Spleen (tissue), 11 donors: ENCODE measurements around the gene PAPPA2. TPM values are rescaled to one million over a fixed set of nuclear protein-coding genes. Genes with fewer than 3 reads are reported as not detected.

Experiments
- DNase-seq: peaks from one replicate; pipeline ENCODE4 v3.0.0-alpha.2; 2020
- H3K27ac ChIP-seq, 8 donors: fragments of 200-600 bp; sonication (generic) in 7 of 8; 1 replicate in 4 of 8; 2 replicates in 4 of 8; pipeline versions ENCODE4 v1.5.0 to v1.8.0; 2016 to 2021; ENCODE audit warnings: inconsistent platforms in 4 of 8, mild to moderate bottlenecking in 4 of 8, moderate library complexity in 1 of 8
- H3K27me3 ChIP-seq, 7 donors: fragments of 200-600 bp; sonication (generic) in 6 of 7; replicated peaks in 1 of 7; 1 replicate in 4 of 7; 2 replicates in 3 of 7; pipeline versions ENCODE4 v1.5.0 to v1.8.0; 2016 to 2021; ENCODE audit warnings: inconsistent platforms in 3 of 7, mild to moderate bottlenecking in 1 of 7
- H3K36me3 ChIP-seq, 6 donors: fragments of 200-600 bp; sonication (generic) in 5 of 6; 1 replicate in 4 of 6; 2 replicates in 2 of 6; pipeline versions ENCODE4 v1.5.0 to v1.8.0; 2016 to 2021; ENCODE audit warnings: inconsistent platforms in 2 of 6
- H3K4me1 ChIP-seq, 6 donors: fragments of 200-600 bp; sonication (generic) in 5 of 6; 1 replicate in 3 of 6; 2 replicates in 3 of 6; pipeline versions ENCODE4 v1.5.0 to v1.8.0; 2016 to 2021; ENCODE audit warnings: inconsistent platforms in 3 of 6
- H3K4me3 ChIP-seq, 8 donors: fragments of 200-600 bp; sonication (generic) in 7 of 8; 1 replicate in 4 of 8; 2 replicates in 4 of 8; pipeline versions ENCODE4 v1.5.0 to v1.8.0; 2016 to 2021; ENCODE audit warnings: inconsistent platforms in 4 of 8, mild to moderate bottlenecking in 4 of 8, moderate library complexity in 2 of 8
- H3K9me3 ChIP-seq, 8 donors: fragments of 200-600 bp; sonication (generic) in 7 of 8; 1 replicate in 4 of 8; 2 replicates in 4 of 8; pipeline versions ENCODE4 v1.5.0 to v1.8.0; 2016 to 2021; ENCODE audit warnings: inconsistent platforms in 4 of 8
- POLR2A ChIP-seq, 3 donors: fragments of 450-650 bp; IDR thresholded peaks; one replicate each; pipeline ENCODE4 v1.5.1; 2017; ENCODE audit warnings: antibody characterized with exemption in 3 of 3, mild to moderate bottlenecking in 1 of 3
- POLR2AphosphoS5 ChIP-seq, 3 donors: sonication (generic); formaldehyde crosslinking; IDR thresholded peaks; one replicate each; pipeline ENCODE4 v1.5.1; 2017; ENCODE audit warnings: antibody characterized with exemption in 3 of 3
- WGBS, 5 donors: extraction: QIAGEN DNeasy Blood & Tissue Kit in 3 of 5; methylation state at CpG; one replicate each; pipeline versions ENCODE4 v1.1.5 to v1.1.7; 2013 to 2018; 5-methylcytosine and 5-hydroxymethylcytosine counted together
- intact Hi-C: fragments of 100-400 bp; cut with DNase I; formaldehyde crosslinking; loops from one replicate; pipeline ENCODE4 v1.15.0; 2023; ENCODE audit warnings: low total_unique reads
- polyA plus RNA-seq, 3 donors: library from polyadenylated mRNA; stranded (reverse); fragments of 200-250 nt; gene quantifications; one replicate each; pipeline ENCODE4 v1.2.1, GENCODE V29; 2013
- total RNA-seq, 7 donors: library from RNA; depleted of rRNA in 3 of 7; stranded (reverse); fragments of >200 nt in 3 of 7; fragmentation: NEBNext Ultra II Directional in 4 of 7; extraction: Animal tissue kit (Norgen Biotek cat#: 25700) in 4 of 7; gene quantifications; one replicate each; pipeline versions ENCODE4 v1.1.0 to v1.2.1, GENCODE V29; 2016 to 2021
- TF ChIP-seq, protein P1 (sequence below), 11 experiments: fragments of 200-600 bp in 7 of 11; fragments of 450-650 bp in 4 of 11; sonication (generic) in 4 of 11; IDR thresholded peaks in 8 of 11; conservative IDR thresholded peaks in 3 of 11; 1 replicate in 7 of 11; 2 replicates in 4 of 11; pipeline versions ENCODE4 v1.4.0 to v1.8.0; 2016 to 2021; ENCODE audit warnings: antibody characterized with exemption in 11 of 11, inconsistent platforms in 4 of 11, mild to moderate bottlenecking in 1 of 11
- donor health status: healthy with polysubstance abuse.
- donor health status: DM: no; HTN: no; CAD: no; lungs with moderate emphysema.
- donor health status: DM: no; HTN: no; CAD: no.
- donor health status: Bipolar disorder and iron deficiency.
- donor health status: healthy.
- donor health status: DM: no; HTN: no; CAD: no.
- donor health status: DM: yes; HTN: yes; CAD: no.

PAPPA2 gene
- total and polyA plus RNA-seq, 10 donors = 0.02 to 0.76 (median 0.06) TPM; not detected in 3

DNA sequence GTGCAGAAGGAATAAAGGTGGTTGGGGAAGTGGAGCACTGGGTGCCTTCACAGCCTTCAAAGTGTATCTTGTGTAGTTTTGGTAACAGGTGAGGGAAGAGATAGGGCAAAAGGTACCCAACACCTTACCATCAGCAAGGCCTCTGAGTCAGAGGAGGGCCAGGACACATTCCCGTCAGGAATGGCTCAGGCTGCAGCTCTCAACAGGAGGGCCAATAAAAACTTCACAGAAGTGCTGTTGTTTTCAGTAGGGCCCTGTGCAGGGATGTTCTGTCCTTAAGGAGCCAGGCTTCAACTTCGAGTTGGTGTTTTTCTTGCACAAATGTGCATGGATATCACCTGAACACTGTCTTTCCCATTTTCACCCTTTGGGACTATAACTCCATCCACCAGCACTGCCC lies 368.2 kb downstream of the PAPPA2 start:
- Histone ChIP-seq H3K4me1 (no peaks in the 10 kb centered on the region), H3K4me3 (no peak overlapping the region), H3K27me3 (peaks cover 0 to 2% (median 0%) of the 10 kb centered on the region in 7 donors), H3K36me3 (no peaks in the 10 kb centered on the region), H3K9me3 (no peaks in the 10 kb centered on the region), H3K27ac (no peak overlapping the region)
- DNase-seq = no peak
- 43 to 71% (median 59%) methylated on average over 2 of the region's 2 CpGs for WGBS, 5 donors
- TF ChIP-seq, protein P1, sequence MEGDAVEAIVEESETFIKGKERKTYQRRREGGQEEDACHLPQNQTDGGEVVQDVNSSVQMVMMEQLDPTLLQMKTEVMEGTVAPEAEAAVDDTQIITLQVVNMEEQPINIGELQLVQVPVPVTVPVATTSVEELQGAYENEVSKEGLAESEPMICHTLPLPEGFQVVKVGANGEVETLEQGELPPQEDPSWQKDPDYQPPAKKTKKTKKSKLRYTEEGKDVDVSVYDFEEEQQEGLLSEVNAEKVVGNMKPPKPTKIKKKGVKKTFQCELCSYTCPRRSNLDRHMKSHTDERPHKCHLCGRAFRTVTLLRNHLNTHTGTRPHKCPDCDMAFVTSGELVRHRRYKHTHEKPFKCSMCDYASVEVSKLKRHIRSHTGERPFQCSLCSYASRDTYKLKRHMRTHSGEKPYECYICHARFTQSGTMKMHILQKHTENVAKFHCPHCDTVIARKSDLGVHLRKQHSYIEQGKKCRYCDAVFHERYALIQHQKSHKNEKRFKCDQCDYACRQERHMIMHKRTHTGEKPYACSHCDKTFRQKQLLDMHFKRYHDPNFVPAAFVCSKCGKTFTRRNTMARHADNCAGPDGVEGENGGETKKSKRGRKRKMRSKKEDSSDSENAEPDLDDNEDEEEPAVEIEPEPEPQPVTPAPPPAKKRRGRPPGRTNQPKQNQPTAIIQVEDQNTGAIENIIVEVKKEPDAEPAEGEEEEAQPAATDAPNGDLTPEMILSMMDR (IDR thresholded peaks at IDR 0.05 in 8 of 11, conservative IDR thresholded peaks at IDR 0.05 in 3 of 11) = no peak
- intact Hi-C loops = no loop called here

DNA sequence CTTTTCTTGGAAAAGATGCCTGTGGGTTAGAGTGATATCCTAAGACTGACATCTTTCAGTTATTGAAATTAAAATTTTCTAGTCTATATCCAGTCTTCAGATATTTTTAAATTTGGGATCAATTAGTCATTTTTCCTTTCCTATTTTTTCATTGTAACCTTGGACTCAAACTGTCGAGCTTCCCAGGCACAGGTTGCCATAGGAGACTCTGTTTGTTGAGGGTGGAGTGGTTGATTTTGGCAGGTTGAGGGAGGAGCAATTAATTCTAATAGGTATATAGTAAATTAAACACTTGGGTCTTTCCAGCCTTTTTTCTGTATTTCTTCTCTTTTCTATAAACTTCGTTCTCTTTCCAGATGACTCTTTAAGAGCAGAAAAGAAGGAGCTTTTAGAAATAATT lies 374.7 kb downstream of the PAPPA2 start:
- H3K4me1 ChIP-seq = no peaks in the 10 kb centered on the region
- H3K27ac ChIP-seq = no peak overlapping the region
- no peaks in the 10 kb centered on the region for H3K27me3 ChIP-seq
- no peak overlapping the region for H3K4me3 ChIP-seq
- no peaks in the 10 kb centered on the region for H3K36me3 ChIP-seq
- intact Hi-C loops = no loop called here
- H3K9me3 ChIP-seq = no peaks in the 10 kb centered on the region
- no peak for DNase-seq
- 60 to 84% (median 71%) methylated on average over 2 of the region's 2 CpGs for WGBS, 5 donors
- no peak for TF ChIP-seq POLR2A (IDR thresholded peaks at IDR 0.05)
- no peak for TF ChIP-seq POLR2AphosphoS5 (IDR thresholded peaks at IDR 0.05)
- TF ChIP-seq, protein P1 (IDR thresholded peaks at IDR 0.05 in 8 of 11, conservative IDR thresholded peaks at IDR 0.05 in 3 of 11) = no peak

DNA sequence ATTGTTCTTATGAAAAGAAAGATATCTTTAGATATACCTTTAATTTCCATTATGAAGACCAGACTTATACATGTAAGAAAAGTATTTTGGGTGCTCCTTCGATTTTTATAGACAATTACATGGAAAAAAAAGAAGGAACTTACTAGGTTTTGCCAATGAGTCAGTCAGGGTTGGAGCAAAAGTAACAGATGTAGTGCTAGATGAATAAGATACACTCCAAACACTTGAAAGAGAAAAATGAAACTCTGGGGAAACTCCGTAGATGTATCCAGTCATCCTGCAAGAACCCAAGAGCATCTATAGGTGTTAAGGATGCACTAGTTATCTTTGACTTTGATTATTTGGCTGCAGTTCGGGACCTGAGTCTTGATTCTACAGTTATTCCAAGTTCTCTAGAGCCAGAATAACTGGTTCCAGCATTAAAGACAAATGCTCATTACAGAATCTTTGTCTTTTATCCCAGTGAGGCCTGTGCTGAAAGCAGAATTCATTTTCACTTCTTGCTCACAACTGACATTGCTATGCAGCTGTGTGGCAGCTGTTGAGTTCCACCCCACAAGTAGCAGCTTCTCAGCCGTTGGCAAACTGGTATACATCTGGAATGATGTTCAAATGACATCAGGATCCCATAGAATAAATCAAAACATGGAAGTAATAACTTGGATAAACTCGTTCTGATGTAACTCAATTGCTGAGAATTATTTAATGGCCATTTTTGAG lies 375.5 kb downstream of the PAPPA2 start:
- 63 to 79% (median 63%) methylated on average over 5 of the region's 5 CpGs for WGBS, 5 donors
- intact Hi-C loops = no loop called here

DNA sequence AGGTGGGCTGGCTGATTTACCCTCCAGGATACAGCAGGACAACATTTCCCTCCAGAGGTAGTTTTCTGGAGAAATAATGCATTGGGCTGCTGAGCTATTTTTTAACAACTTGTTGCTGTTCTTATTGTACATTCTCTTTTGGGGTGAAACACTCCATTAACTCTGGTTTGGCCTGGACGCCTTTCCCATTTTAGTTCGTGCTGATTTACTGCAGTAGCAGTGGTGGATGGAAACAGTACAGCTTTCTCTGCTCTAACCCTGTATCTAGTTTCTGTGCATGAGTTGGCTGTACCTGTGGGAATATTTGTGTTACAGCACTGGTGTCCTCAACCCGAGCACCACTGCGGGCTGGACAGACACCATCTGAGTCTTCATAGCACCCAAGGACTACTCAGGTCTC lies 376.2 kb downstream of the PAPPA2 start:
- WGBS, 5 donors = 84 to 93% (median 91%) methylated on average over 4 of the region's 4 CpGs
- intact Hi-C loops = no loop called here
- H3K4me3 ChIP-seq = no peak overlapping the region
- no peaks in the 10 kb centered on the region for H3K9me3 ChIP-seq
- H3K4me1 ChIP-seq = no peaks in the 10 kb centered on the region
- TF ChIP-seq POLR2AphosphoS5 (IDR thresholded peaks at IDR 0.05) = no peak
- TF ChIP-seq, protein P1 (IDR thresholded peaks at IDR 0.05 in 8 of 11, conservative IDR thresholded peaks at IDR 0.05 in 3 of 11) = no peak
- TF ChIP-seq POLR2A (IDR thresholded peaks at IDR 0.05) = no peak
- no peaks in the 10 kb centered on the region for H3K27me3 ChIP-seq
- DNase-seq = no peak
- H3K27ac ChIP-seq = no peak overlapping the region
- H3K36me3 ChIP-seq = no peaks in the 10 kb centered on the region

More for the DNA sequence above, 375.5 kb downstream of the PAPPA2 start:
- Histone ChIP-seq H3K4me1 (no peaks in the 10 kb centered on the region), H3K36me3 (no peaks in the 10 kb centered on the region), H3K27ac (no peak overlapping the region), H3K4me3 (no peak overlapping the region), H3K9me3 (no peaks in the 10 kb centered on the region), H3K27me3 (no peaks in the 10 kb centered on the region)
- TF ChIP-seq, protein P1 (IDR thresholded peaks at IDR 0.05 in 8 of 11, conservative IDR thresholded peaks at IDR 0.05 in 3 of 11) = no peak
- no peak for TF ChIP-seq POLR2A (IDR thresholded peaks at IDR 0.05)
- no peak for TF ChIP-seq POLR2AphosphoS5 (IDR thresholded peaks at IDR 0.05)
- no peak for DNase-seq
